HG03025 (cell line): ENCODE results near the gene SSR1.
"Not testable (repeated sequence)": the region's sequence is repeated elsewhere in the genome, so short reads cannot be mapped to it uniquely, and the experiment has no call there.

Experiments used
- ATAC-seq: cut with Tn5 transposase; IDR thresholded peaks from one replicate; pipeline ENCODE4 v1.9.1; 2021; ENCODE audit warnings: mild to moderate bottlenecking, moderate library complexity; ENCODE audit not compliant: unreplicated experiment, low FRiP score

The SSR1 gene

GRCh38 chr6:7319406-7319805 lies 6.4 kb upstream of the SSR1 start:
- ATAC-seq, result not testable (repeated sequence)

- ATAC-seq, result no peak
These were observed 4.5 kb upstream of the SSR1 start for GRCh38 chr6:7317538-7317937.

- ATAC-seq, result no peak
These were observed 3.9 kb upstream of the SSR1 start for GRCh38 chr6:7316658-7317533.

GRCh38 chr6:7315948-7316365 lies 3.0 kb upstream of the SSR1 start:
- no peak for ATAC-seq

- not testable (repeated sequence) for ATAC-seq
These were observed 2.3 kb upstream of the SSR1 start for GRCh38 chr6:7315087-7315947.

GRCh38 chr6:7314414-7314813 lies 1.4 kb upstream of the SSR1 start:
- no peak for ATAC-seq

GRCh38 chr6:7313505-7314165 lies 636 bp upstream of the SSR1 start:
- no peak for ATAC-seq

GRCh38 chr6:7311917-7312615 lies 933 bp downstream of the SSR1 start:
- ATAC-seq, result peak; percentile 2

- ATAC-seq, result no peak
These were observed 1.8 kb downstream of the SSR1 start for GRCh38 chr6:7311176-7311575.

- ATAC-seq, result no peak
These were observed 3.9 kb downstream of the SSR1 start for GRCh38 chr6:7309050-7309449.

GRCh38 chr6:7307533-7307932 lies 5.5 kb downstream of the SSR1 start:
- ATAC-seq, result no peak

- no peak for ATAC-seq
These were observed 8.2 kb downstream of the SSR1 start for GRCh38 chr6:7304821-7305220.

- no peak for ATAC-seq
These were observed 11.3 kb downstream of the SSR1 start for GRCh38 chr6:7301702-7302101.

- no peak for ATAC-seq
These were observed 12.1 kb downstream of the SSR1 start for GRCh38 chr6:7300926-7301325.

- no peak for ATAC-seq
These were observed 14.9 kb downstream of the SSR1 start for GRCh38 chr6:7298113-7298512.

GRCh38 chr6:7296602-7297001 lies 16.4 kb downstream of the SSR1 start:
- ATAC-seq, result no peak

GRCh38 chr6:7295916-7296315 lies 17.1 kb downstream of the SSR1 start:
- no peak for ATAC-seq

- ATAC-seq, result no peak
These were observed 20.3 kb downstream of the SSR1 start for GRCh38 chr6:7292596-7293255.

GRCh38 chr6:7290079-7290478 lies 22.9 kb downstream of the SSR1 start:
- no peak for ATAC-seq

- ATAC-seq, result no peak
These were observed 27.6 kb downstream of the SSR1 start for GRCh38 chr6:7285416-7285815.
